Measurements from ENCODE around the gene FBLN2.

FBLN2 gene

DNA sequence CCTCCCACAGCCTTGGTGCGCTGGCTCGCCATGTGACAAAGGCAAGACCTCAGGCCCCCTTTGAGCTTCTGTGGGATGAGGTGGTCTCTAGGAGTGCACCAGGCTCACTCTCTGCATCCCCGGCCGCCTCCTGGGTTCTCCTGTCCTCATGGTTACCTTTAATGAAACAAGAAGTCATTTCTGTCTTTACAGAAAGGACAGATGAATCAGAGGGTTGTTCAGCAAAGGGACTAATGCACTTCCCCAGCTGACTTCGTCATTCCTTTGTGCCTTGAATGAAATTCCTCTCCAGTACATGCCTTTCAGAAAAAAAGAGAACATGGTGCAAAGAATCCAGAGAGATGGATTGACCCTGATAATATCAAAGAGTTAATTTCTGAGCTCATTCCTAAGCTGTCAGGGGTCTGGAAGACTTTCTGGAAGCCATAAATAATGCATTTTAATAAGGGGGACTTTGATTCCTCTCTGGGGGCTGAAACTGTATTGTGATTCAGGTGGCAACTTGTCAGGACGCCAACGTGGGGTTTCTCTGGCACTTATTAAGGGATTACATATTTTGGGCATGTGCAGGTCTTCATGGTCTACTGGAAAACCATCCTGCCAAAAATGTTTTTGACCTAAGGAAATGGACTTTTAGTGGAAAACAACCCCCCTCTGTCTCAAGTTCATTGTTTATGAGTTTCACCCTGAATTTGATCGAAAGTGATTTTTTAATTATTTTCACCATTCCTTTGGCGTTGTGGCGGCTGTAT lies 122.7 kb downstream of the FBLN2 start:
- Histone ChIP-seq H3K4ac (ENCODE audit: low read depth in 1 of 2, low read length in 2 of 2) (no peak overlapping the region), H2BK15ac (ENCODE audit: low read depth, poor library complexity, severe bottlenecking) (no peak overlapping the region), H3K27me3 (ENCODE audit: control insufficient read depth in 1 of 2, insufficient read depth in 1 of 2, low read length in 2 of 2) (peaks cover 3 to 78% of the 10 kb centered on the region in 2 experiments), H2AFZ (ENCODE audit: low read depth, low read length) (no peak overlapping the region), H3K9me3 (ENCODE audit: control insufficient read depth, low read length) (no peaks in the 10 kb centered on the region), H2AK5ac (ENCODE audit: low read length, severe bottlenecking) (no peak overlapping the region), H3K4me2 (ENCODE audit: low read length, poor library complexity, severe bottlenecking) (no peak overlapping the region), H3K23ac (ENCODE audit: low read length in 2 of 2) (no peak overlapping the region), H4K91ac (ENCODE audit: low read length) (no peak overlapping the region), H3K79me1 (replicated peaks; ENCODE audit: low read length, poor library complexity, severe bottlenecking) (no peaks in the 10 kb centered on the region), H3K27ac (ENCODE audit: low read length, poor library complexity, severe bottlenecking) (no peak overlapping the region), H3K4me3 (ENCODE audit: insufficient read depth in 1 of 2, low read depth in 1 of 2, low read length in 2 of 2) (no peak overlapping the region), H3K18ac (ENCODE audit: low read depth in 1 of 2, low read length in 2 of 2) (no peak overlapping the region), H2BK120ac (ENCODE audit: low read depth, low read length) (no peak overlapping the region), H3K14ac (ENCODE audit: low read length in 2 of 2) (no peak overlapping the region), H3K4me1 (ENCODE audit: control insufficient read depth, insufficient read depth, low read depth, low read length) (no peaks in the 10 kb centered on the region), H3K36me3 (ENCODE audit: control insufficient read depth in 1 of 2, insufficient read depth in 2 of 2, low read depth in 1 of 2, low read length in 2 of 2) (no peaks in the 10 kb centered on the region), H3K9ac (ENCODE audit: low read length) (no peak overlapping the region), H4K8ac (ENCODE audit: low read length) (no peak overlapping the region), H2BK12ac (ENCODE audit: low read length in 2 of 2) (no peak overlapping the region), H2BK5ac (ENCODE audit: low read depth, low read length, poor library complexity, severe bottlenecking) (no peak overlapping the region)
- no peak for DNase-seq
- WGBS = 89% methylated on average over 5 of the region's 10 CpGs

DNA sequence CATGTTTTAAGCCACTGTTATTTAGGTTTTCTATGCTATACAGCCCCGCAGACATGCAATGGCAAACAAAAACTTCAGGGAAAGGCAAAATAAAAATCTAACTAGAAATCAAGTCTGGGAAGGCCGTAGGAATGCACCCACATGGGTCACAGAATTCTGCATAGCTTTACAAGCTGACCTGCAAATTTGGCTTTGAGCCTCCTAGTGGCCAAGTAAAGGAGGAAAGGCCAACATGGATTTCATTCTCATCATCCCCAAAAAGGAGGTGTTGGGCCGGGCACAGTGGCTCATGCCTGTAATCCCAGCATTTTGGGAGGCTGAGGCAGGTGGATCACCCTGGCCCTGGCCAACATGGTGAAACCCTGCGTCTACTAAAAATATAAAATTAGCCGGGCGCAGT lies 124.3 kb downstream of the FBLN2 start:
- Histone ChIP-seq H2BK12ac (ENCODE audit: low read length in 2 of 2) (no peak overlapping the region), H3K27ac (ENCODE audit: low read length, poor library complexity, severe bottlenecking) (no peak overlapping the region), H2BK15ac (ENCODE audit: low read depth, poor library complexity, severe bottlenecking) (no peak overlapping the region), H3K9me3 (ENCODE audit: control insufficient read depth, low read length) (no peaks in the 10 kb centered on the region), H3K79me1 (replicated peaks; ENCODE audit: low read length, poor library complexity, severe bottlenecking) (no peaks in the 10 kb centered on the region), H3K23ac (ENCODE audit: low read length in 2 of 2) (no peak overlapping the region), H4K91ac (ENCODE audit: low read length) (no peak overlapping the region), H2AK5ac (ENCODE audit: low read length, severe bottlenecking) (no peak overlapping the region), H3K4ac (ENCODE audit: low read depth in 1 of 2, low read length in 2 of 2) (no peak overlapping the region), H2AFZ (ENCODE audit: low read depth, low read length) (no peak overlapping the region), H3K18ac (ENCODE audit: low read depth in 1 of 2, low read length in 2 of 2) (no peak overlapping the region), H2BK5ac (ENCODE audit: low read depth, low read length, poor library complexity, severe bottlenecking) (no peak overlapping the region), H4K8ac (ENCODE audit: low read length) (no peak overlapping the region), H3K4me1 (ENCODE audit: control insufficient read depth, insufficient read depth, low read depth, low read length) (no peaks in the 10 kb centered on the region), H3K27me3 (ENCODE audit: control insufficient read depth in 1 of 2, insufficient read depth in 1 of 2, low read length in 2 of 2) (peaks cover 3 to 73% of the 10 kb centered on the region in 2 experiments), H3K4me2 (ENCODE audit: low read length, poor library complexity, severe bottlenecking) (no peak overlapping the region), H3K36me3 (ENCODE audit: control insufficient read depth in 1 of 2, insufficient read depth in 2 of 2, low read depth in 1 of 2, low read length in 2 of 2) (no peaks in the 10 kb centered on the region), H3K14ac (ENCODE audit: low read length in 2 of 2) (no peak overlapping the region), H2BK120ac (ENCODE audit: low read depth, low read length) (no peak overlapping the region), H3K9ac (ENCODE audit: low read length) (no peak overlapping the region), H3K4me3 (ENCODE audit: insufficient read depth in 1 of 2, low read depth in 1 of 2, low read length in 2 of 2) (no peak overlapping the region)
- WGBS = 85% methylated on average over 6 of the region's 6 CpGs
- no peak for DNase-seq

DNA sequence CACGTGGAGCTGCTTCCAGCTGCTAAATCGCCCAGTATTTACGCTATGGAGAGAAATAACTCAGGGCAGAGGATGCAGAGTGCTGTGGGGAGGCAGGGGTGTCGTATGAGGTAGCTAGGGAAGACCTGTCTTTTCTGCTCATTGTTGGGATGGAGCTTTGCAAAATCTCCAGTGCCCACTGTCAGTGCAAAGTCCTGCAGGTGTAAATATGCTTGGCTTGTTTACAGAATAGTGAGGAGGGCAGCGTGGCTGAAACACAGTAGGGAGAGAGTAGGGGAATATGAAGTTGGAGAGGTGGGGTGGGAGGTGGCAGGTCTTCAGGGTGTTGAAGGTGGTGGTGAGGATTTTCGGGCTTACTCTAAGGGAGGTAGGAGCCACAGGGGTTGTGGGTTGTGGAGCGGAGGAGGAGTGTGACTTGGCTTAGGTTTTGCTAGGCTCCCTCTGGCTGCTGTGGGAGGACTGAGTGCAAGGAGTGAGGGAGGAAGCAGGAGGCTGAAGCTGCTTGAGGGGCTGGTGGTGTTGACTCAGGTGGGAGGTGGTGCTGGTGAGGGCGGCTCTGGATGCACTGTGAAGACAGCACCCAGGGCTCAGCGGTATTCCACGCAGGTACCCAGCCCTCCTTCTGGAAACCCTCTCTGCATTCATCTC lies 125.7 kb downstream of the FBLN2 start:
- Histone ChIP-seq H3K4ac (ENCODE audit: low read depth in 1 of 2, low read length in 2 of 2) (no peak overlapping the region), H4K91ac (ENCODE audit: low read length) (no peak overlapping the region), H3K14ac (ENCODE audit: low read length in 2 of 2) (no peak overlapping the region), H3K4me3 (ENCODE audit: insufficient read depth in 1 of 2, low read depth in 1 of 2, low read length in 2 of 2) (no peak overlapping the region), H3K79me1 (replicated peaks; ENCODE audit: low read length, poor library complexity, severe bottlenecking) (no peaks in the 10 kb centered on the region), H2BK5ac (ENCODE audit: low read depth, low read length, poor library complexity, severe bottlenecking) (no peak overlapping the region), H3K36me3 (ENCODE audit: control insufficient read depth in 1 of 2, insufficient read depth in 2 of 2, low read depth in 1 of 2, low read length in 2 of 2) (no peaks in the 10 kb centered on the region), H4K8ac (ENCODE audit: low read length) (no peak overlapping the region), H3K9ac (ENCODE audit: low read length) (no peak overlapping the region), H3K23ac (ENCODE audit: low read length in 2 of 2) (no peak overlapping the region), H2AK5ac (ENCODE audit: low read length, severe bottlenecking) (no peak overlapping the region), H3K27me3 (ENCODE audit: control insufficient read depth in 1 of 2, insufficient read depth in 1 of 2, low read length in 2 of 2) (peaks cover 0 to 71% of the 10 kb centered on the region in 2 experiments), H3K27ac (ENCODE audit: low read length, poor library complexity, severe bottlenecking) (no peak overlapping the region), H2BK15ac (ENCODE audit: low read depth, poor library complexity, severe bottlenecking) (no peak overlapping the region), H2BK12ac (ENCODE audit: low read length in 2 of 2) (no peak overlapping the region), H2AFZ (ENCODE audit: low read depth, low read length) (no peak overlapping the region), H3K9me3 (ENCODE audit: control insufficient read depth, low read length) (no peaks in the 10 kb centered on the region), H3K4me1 (ENCODE audit: control insufficient read depth, insufficient read depth, low read depth, low read length) (no peaks in the 10 kb centered on the region), H3K4me2 (ENCODE audit: low read length, poor library complexity, severe bottlenecking) (no peak overlapping the region), H3K18ac (ENCODE audit: low read depth in 1 of 2, low read length in 2 of 2) (no peak overlapping the region), H2BK120ac (ENCODE audit: low read depth, low read length) (no peak overlapping the region)
- WGBS = 52% methylated on average over 10 of the region's 10 CpGs
- DNase-seq = no peak

DNA sequence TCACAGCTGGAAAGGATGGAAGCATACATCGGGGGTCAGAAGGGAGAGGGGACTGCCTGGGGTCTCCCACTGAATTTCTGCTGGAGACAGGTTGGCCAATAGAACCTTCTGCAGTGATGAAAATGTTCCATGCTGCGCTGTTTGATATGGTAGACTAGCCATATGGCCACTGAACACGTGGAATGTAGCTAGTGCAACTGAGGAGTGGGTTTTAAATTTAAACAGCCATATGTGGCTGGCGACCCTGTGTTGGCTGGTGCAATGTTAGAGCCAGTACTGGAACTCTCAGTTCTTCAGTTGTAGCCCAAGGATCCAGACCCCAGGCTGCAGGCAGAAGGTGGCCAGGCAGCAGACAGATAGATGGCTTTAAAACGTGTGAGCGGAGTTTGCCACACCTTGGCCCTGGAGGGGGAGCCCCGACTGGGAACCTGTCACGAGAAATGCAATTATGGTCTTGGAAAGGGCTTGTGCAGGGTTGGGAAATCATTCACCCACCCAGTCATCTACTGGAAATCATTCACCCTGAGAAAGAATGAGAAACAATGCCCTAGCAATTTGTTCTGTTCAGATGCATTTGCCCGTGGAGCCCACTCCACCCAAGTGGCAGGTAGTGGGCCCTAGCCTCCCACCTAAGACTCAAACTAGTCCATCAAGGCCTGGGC lies 127.6 kb downstream of the FBLN2 start:
- H2BK12ac ChIP-seq (ENCODE audit: low read length in 2 of 2) = no peak overlapping the region
- no peaks in the 10 kb centered on the region for H3K79me1 ChIP-seq (replicated peaks; ENCODE audit: low read length, poor library complexity, severe bottlenecking)
- no peak for DNase-seq
- H2AK5ac ChIP-seq (ENCODE audit: low read length, severe bottlenecking) = no peak overlapping the region
- H2BK120ac ChIP-seq (ENCODE audit: low read depth, low read length) = no peak overlapping the region
- H3K9ac ChIP-seq (ENCODE audit: low read length) = no peak overlapping the region
- no peak overlapping the region for H3K23ac ChIP-seq (ENCODE audit: low read length in 2 of 2)
- no peaks in the 10 kb centered on the region for H3K36me3 ChIP-seq (ENCODE audit: control insufficient read depth in 1 of 2, insufficient read depth in 2 of 2, low read depth in 1 of 2, low read length in 2 of 2)
- H2BK15ac ChIP-seq (ENCODE audit: low read depth, poor library complexity, severe bottlenecking) = no peak overlapping the region
- H4K8ac ChIP-seq (ENCODE audit: low read length) = no peak overlapping the region
- H2BK5ac ChIP-seq (ENCODE audit: low read depth, low read length, poor library complexity, severe bottlenecking) = no peak overlapping the region
- no peak overlapping the region for H2AFZ ChIP-seq (ENCODE audit: low read depth, low read length)
- no peak overlapping the region for H3K4me3 ChIP-seq (ENCODE audit: insufficient read depth in 1 of 2, low read depth in 1 of 2, low read length in 2 of 2)
- H3K14ac ChIP-seq (ENCODE audit: low read length in 2 of 2) = no peak overlapping the region
- no peak overlapping the region for H3K27ac ChIP-seq (ENCODE audit: low read length, poor library complexity, severe bottlenecking)
- no peak overlapping the region for H4K91ac ChIP-seq (ENCODE audit: low read length)
- H3K4me2 ChIP-seq (ENCODE audit: low read length, poor library complexity, severe bottlenecking) = no peak overlapping the region
- 72% methylated on average over 9 of the region's 9 CpGs for WGBS
- H3K27me3 ChIP-seq (ENCODE audit: control insufficient read depth in 1 of 2, insufficient read depth in 1 of 2, low read length in 2 of 2) = peaks cover 6 to 74% of the 10 kb centered on the region in 2 experiments
- H3K18ac ChIP-seq (ENCODE audit: low read depth in 1 of 2, low read length in 2 of 2) = no peak overlapping the region
- no peaks in the 10 kb centered on the region for H3K9me3 ChIP-seq (ENCODE audit: control insufficient read depth, low read length)
- no peak overlapping the region for H3K4ac ChIP-seq (ENCODE audit: low read depth in 1 of 2, low read length in 2 of 2)
- no peaks in the 10 kb centered on the region for H3K4me1 ChIP-seq (ENCODE audit: control insufficient read depth, insufficient read depth, low read depth, low read length)

Data from mesenchymal stem cell (in vitro differentiated cells and primary cell).